ENCODE measurements around the gene DECR2.

GRCh38 chr16:399340-400019 lies 2.2 kb upstream of the DECR2 start:
- no peak for TF ChIP-seq POLR2A (IDR thresholded peaks at IDR 0.05)
- TF ChIP-seq CTCF (IDR thresholded peaks at IDR 0.05): no peak

Data from sigmoid colon (tissue), 3 donors.